H1 (cell line): ENCODE data around the gene PRKN. TPM values are rescaled to one million over a fixed set of nuclear protein-coding genes. Genes with fewer than 3 reads are reported as not detected.

Experiments
- CTCF ChIA-PET: fragments of 300-600 bp; sonication (Branson Sonifier 250); formaldehyde crosslinking; loops from one replicate; lab custom pipeline; 2021; ENCODE audit not compliant: partially characterized antibody; lab: Charles Lee
- POLR2A ChIA-PET: fragments of 300-600 bp; sonication (Branson Sonifier 250); formaldehyde crosslinking; loops from one replicate; lab custom pipeline; 2021; ENCODE audit warnings: inconsistent platforms; ENCODE audit not compliant: partially characterized antibody; lab: Charles Lee
- DNase-seq, 2 experiments: peaks; one replicate each; pipeline versions ENCODE4 v3.0.0 to v3.0.0-alpha.2; 2010 to 2022; ENCODE audit warnings: low spot score in 2 of 2, low read depth in 1 of 2, mixed read lengths in 1 of 2
- FAIRE-seq: peaks from 2 replicates; lab custom pipeline; 2011; peaks lifted over from hg19 to GRCh38; lab: Jason Lieb, UNC
- H2AFZ ChIP-seq: 2 replicates; pipeline ENCODE4 v1.8.1; 2012; ENCODE audit warnings: low read length, inconsistent platforms
- H2AK5ac ChIP-seq: 2 replicates; pipeline ENCODE4 v1.6.1; 2013; ENCODE audit warnings: low read depth, low read length
- H2BK120ac ChIP-seq: replicated peaks from 2 replicates; pipeline ENCODE3; 2013; ENCODE audit warnings: low read depth, low read length, inconsistent platforms
- H2BK12ac ChIP-seq: 2 replicates; pipeline ENCODE4 v1.6.1; 2013; ENCODE audit warnings: low read depth, low read length
- H2BK15ac ChIP-seq: 2 replicates; pipeline ENCODE4 v1.6.1; 2013; ENCODE audit warnings: low read length
- H2BK20ac ChIP-seq: 2 replicates; pipeline ENCODE4 v1.6.1; 2013; ENCODE audit warnings: low read length
- H2BK5ac ChIP-seq: 2 replicates; pipeline ENCODE4 v1.6.1; 2013; ENCODE audit warnings: low read depth, low read length
- H3K14ac ChIP-seq: 2 replicates; pipeline ENCODE4 v1.6.1; 2013; ENCODE audit warnings: inconsistent platforms; ENCODE audit not compliant: insufficient read length
- H3K18ac ChIP-seq: 2 replicates; pipeline ENCODE4 v1.6.1; 2013; ENCODE audit warnings: low read length; ENCODE audit errors: extremely low read depth
- H3K23ac ChIP-seq: 2 replicates; pipeline ENCODE4 v1.6.1; 2013; ENCODE audit warnings: inconsistent platforms; ENCODE audit not compliant: insufficient read length
- H3K23me2 ChIP-seq: 2 replicates; pipeline ENCODE4 v1.6.1; 2013; ENCODE audit warnings: low read depth, low read length
- H3K27ac ChIP-seq: 2 replicates; pipeline ENCODE4 v1.6.1; 2011; ENCODE audit warnings: low read depth, low read length, inconsistent platforms
- H3K27me3 ChIP-seq, 4 experiments: replicated peaks in 1 of 4; 1 replicate in 1 of 4; 2 replicates in 3 of 4; pipeline versions ENCODE4 v1.6.1 to v1.8.1; 2011 to 2013; ENCODE audit warnings: low read length in 3 of 4, mild to moderate bottlenecking in 3 of 4, inconsistent platforms in 2 of 4, mixed read lengths in 2 of 4, moderate library complexity in 1 of 4; ENCODE audit not compliant: control insufficient read depth in 3 of 4, insufficient read depth in 3 of 4; ENCODE audit errors: extremely low read depth in 1 of 4
- H3K36me3 ChIP-seq, 4 experiments: 2 replicates each; pipeline versions ENCODE4 v1.6.1 to v1.8.1; 2011 to 2013; ENCODE audit warnings: mild to moderate bottlenecking in 4 of 4, low read length in 3 of 4, moderate library complexity in 2 of 4, control low read depth in 1 of 4, inconsistent platforms in 1 of 4; ENCODE audit not compliant: insufficient read depth in 4 of 4, control insufficient read depth in 2 of 4
- H3K4ac ChIP-seq: replicated peaks from 2 replicates; pipeline ENCODE3; 2013; ENCODE audit warnings: low read length, low read depth, mixed read lengths, inconsistent platforms; ENCODE audit not compliant: insufficient read length
- H3K4me1 ChIP-seq, 4 experiments: replicated peaks in 1 of 4; 1 replicate in 1 of 4; 2 replicates in 3 of 4; pipeline versions ENCODE4 v1.6.1 to v1.8.1; 2011 to 2013; ENCODE audit warnings: low read length in 3 of 4, inconsistent platforms in 2 of 4, mixed read lengths in 1 of 4; ENCODE audit not compliant: insufficient read depth in 4 of 4, control insufficient read depth in 3 of 4
- H3K4me2 ChIP-seq, 2 experiments: 2 replicates each; pipeline versions ENCODE4 v1.6.1 to v1.8.1; 2011 to 2013; ENCODE audit warnings: low read depth in 2 of 2, low read length in 2 of 2, control low read depth in 1 of 2, inconsistent platforms in 1 of 2, mild to moderate bottlenecking in 1 of 2; ENCODE audit not compliant: insufficient read depth in 1 of 2
- H3K4me3 ChIP-seq, 4 experiments: fragments of 200-600, 300-600 bp in 1 of 4; sonication (generic), shearing (Covaris generic), sonication (Bioruptor Twin) in 1 of 4; 2 replicates each; pipeline versions ENCODE4 v1.5.1 to v1.8.1; 2011 to 2016; ENCODE audit warnings: low read length in 4 of 4, low read depth in 3 of 4, control low read depth in 2 of 4, inconsistent platforms in 2 of 4, mild to moderate bottlenecking in 2 of 4, mixed read lengths in 1 of 4, moderate library complexity in 1 of 4; ENCODE audit not compliant: insufficient read depth in 2 of 4; ENCODE audit errors: extremely low read depth in 1 of 4
- H3K56ac ChIP-seq: replicated peaks from 2 replicates; pipeline ENCODE3; 2013; ENCODE audit warnings: low read depth, mild to moderate bottlenecking, mixed read lengths, low read length, inconsistent platforms; ENCODE audit not compliant: insufficient read length
- H3K79me1 ChIP-seq: 2 replicates; pipeline ENCODE4 v1.6.1; 2013; ENCODE audit warnings: low read depth, low read length, control low read depth
- H3K79me2 ChIP-seq, 2 experiments: 2 replicates each; pipeline versions ENCODE4 v1.6.1 to v1.8.1; 2012 to 2013; ENCODE audit warnings: low read length in 2 of 2, mild to moderate bottlenecking in 2 of 2, inconsistent platforms in 1 of 2; ENCODE audit not compliant: insufficient read depth in 2 of 2, control insufficient read depth in 1 of 2
- H3K9ac ChIP-seq, 4 experiments: replicated peaks in 1 of 4; 1 replicate in 1 of 4; 2 replicates in 3 of 4; pipeline versions ENCODE4 v1.6.1 to v1.8.1; 2011 to 2013; ENCODE audit warnings: low read depth in 3 of 4, low read length in 3 of 4, control low read depth in 2 of 4, mild to moderate bottlenecking in 2 of 4, moderate library complexity in 2 of 4, inconsistent platforms in 1 of 4; ENCODE audit errors: extremely low read depth in 1 of 4
- H3K9me3 ChIP-seq, 2 experiments: 2 replicates each; pipeline versions ENCODE4 v1.6.1 to v1.8.1; 2012 to 2013; ENCODE audit warnings: mild to moderate bottlenecking in 2 of 2, moderate library complexity in 2 of 2, control low read depth in 1 of 2, inconsistent platforms in 1 of 2, low read depth in 1 of 2, low read length in 1 of 2, mixed read lengths in 1 of 2; ENCODE audit not compliant: insufficient read depth in 2 of 2
- H4K20me1 ChIP-seq, 2 experiments: replicated peaks in 1 of 2; 2 replicates each; pipeline versions ENCODE3 to v1.8.1; 2011 to 2013; ENCODE audit warnings: inconsistent platforms in 2 of 2, low read length in 2 of 2, mild to moderate bottlenecking in 1 of 2; ENCODE audit not compliant: insufficient read depth in 2 of 2, control insufficient read depth in 1 of 2
- H4K5ac ChIP-seq: 2 replicates; pipeline ENCODE4 v1.6.1; 2013; ENCODE audit warnings: low read length, low read depth, mixed read lengths, inconsistent platforms; ENCODE audit not compliant: insufficient read length
- H4K8ac ChIP-seq: 2 replicates; pipeline ENCODE4 v1.8.0; 2013; ENCODE audit warnings: mild to moderate bottlenecking, moderate library complexity, low read length, inconsistent platforms; ENCODE audit not compliant: insufficient read depth; ENCODE audit errors: extremely low read depth
- H4K91ac ChIP-seq: replicated peaks from 2 replicates; pipeline ENCODE3; 2013; ENCODE audit warnings: low read length, mixed read lengths, inconsistent platforms; ENCODE audit not compliant: insufficient read length
- JUN ChIP-seq: IDR thresholded peaks from 2 replicates; pipeline ENCODE4 v1.6.1; 2011; ENCODE audit warnings: low read depth, mild to moderate bottlenecking, improper control_type of control experiment, low read length
- KDM1A ChIP-seq: fragments of 200-600, 300-600 bp; sonication (generic); IDR thresholded peaks from 2 replicates; pipeline ENCODE4 v1.7.1; 2016; ENCODE audit warnings: mild to moderate bottlenecking, low read length, borderline replicate concordance
- PHF8 ChIP-seq: fragments of 200-600 bp; sonication (generic); conservative IDR thresholded peaks from 2 replicates; pipeline ENCODE4 v1.7.1; 2012; ENCODE audit warnings: low read depth, mild to moderate bottlenecking, inconsistent platforms, low read length, moderate library complexity
- SAP30 ChIP-seq: fragments of 300-600 bp; sonication (generic); IDR thresholded peaks from 2 replicates; pipeline ENCODE4 v1.7.1; 2012; ENCODE audit warnings: low read length, moderate library complexity, mild to moderate bottlenecking, inconsistent platforms; ENCODE audit not compliant: insufficient read depth, insufficient replicate concordance
- SP1 ChIP-seq: IDR thresholded peaks from 2 replicates; pipeline ENCODE4 v1.6.1; 2011; ENCODE audit warnings: low read depth, low read length
- SUZ12 ChIP-seq: fragments of 200-600 bp; sonication (generic); IDR thresholded peaks from 2 replicates; pipeline ENCODE4 v1.6.1; 2012; ENCODE audit warnings: mild to moderate bottlenecking, inconsistent platforms, low read length, moderate library complexity, mixed read lengths
- TBP ChIP-seq: IDR thresholded peaks from 2 replicates; pipeline ENCODE4 v1.6.1; 2011; ENCODE audit warnings: low read depth, low read length, improper control_type of control experiment
- WGBS, 2 experiments: shearing (Covaris generic) in 1 of 2; methylation state at CpG; one replicate each; pipeline versions ENCODE4 v1.1.6 to v1.1.7; 2013 to 2015; ENCODE audit warnings: low lambda C conversion rate in 2 of 2, mixed read lengths in 2 of 2, inconsistent platforms in 1 of 2, low coverage in 1 of 2, missing lambda C conversion rate in 1 of 2; ENCODE audit not compliant: insufficient replicate concordance in 2 of 2, insufficient coverage in 1 of 2, insufficient read length in 1 of 2; ENCODE audit errors: extremely low coverage in 1 of 2, missing lambda C conversion rate in 1 of 2; 5-methylcytosine and 5-hydroxymethylcytosine counted together
- polyA plus RNA-seq, 7 experiments: library from polyadenylated mRNA; depleted of rRNA in 3 of 7; stranded (reverse) in 5 of 7; unstranded in 2 of 7; fragments of >200 nt in 5 of 7; fragments of 200-250 nt in 2 of 7; gene quantifications; 1 replicate in 5 of 7; 2 replicates in 1 of 7; 4 replicates in 1 of 7; pipeline versions ENCODE4 v1.2.1 to v1.2.3, GENCODE V29; 2011 to 2013; ENCODE audit warnings: missing spikeins in 2 of 7, mixed read lengths in 2 of 7
- total RNA-seq: library from RNA; stranded (reverse); fragmentation: NEBNext Ultra II Directional; extraction: Animal tissue kit (Norgen Biotek cat#: 25700); gene quantifications from 2 replicates; pipeline ENCODE4 v1.2.1, GENCODE V29; 2021

Gene PRKN
- total and polyA plus RNA-seq, 2 of the 8 experiments (the other 6 are each of a cell fraction or from before 2014, with no cell fraction given), result 0.13 to 0.29 TPM

GRCh38 chr6:162715601-162716000, 12.0 kb downstream of the PRKN start:
- no peak overlapping the region for H3K4me2 ChIP-seq
- peak overlapping the region; percentile 51; the same call in 1 of the 2 replicates for H2BK12ac ChIP-seq
- no peaks in the 10 kb centered on the region for H4K20me1 ChIP-seq
- H2BK15ac ChIP-seq, result no peak overlapping the region
- peaks cover 0 to 5% (median 2%) of the 10 kb centered on the region in 4 experiments; a peak in 3 of 7 replicates for H3K4me1 ChIP-seq
- no peak overlapping the region for H3K18ac ChIP-seq
- no peak overlapping the region for H3K4me3 ChIP-seq
- H4K5ac ChIP-seq, result no peak overlapping the region
- H3K23me2 ChIP-seq, result no peaks in the 10 kb centered on the region
- FAIRE-seq, result no peak
- ChIA-PET CTCF (interaction anchor here (2.0 kb wide), 1 partner anchor 10 kb away, joined by 7 read pairs; no protein-coding TSS in a partner anchor), POLR2A (no interaction called here)
- no peaks in the 10 kb centered on the region for H3K36me3 ChIP-seq
- DNase-seq, result no peak
- H3K27ac ChIP-seq, result no peak overlapping the region
- no peak overlapping the region for H2BK20ac ChIP-seq
- H3K9me3 ChIP-seq, result 0 out of 4 replicates have a peak, but pooled peaks cover 0 to 2% of the 10 kb centered on the region in 2 experiments
- H2BK5ac ChIP-seq, result no peak overlapping the region
- H4K91ac ChIP-seq, result no peak overlapping the region
- no peak overlapping the region for H2AFZ ChIP-seq
- H3K27me3 ChIP-seq, result no peaks in the 10 kb centered on the region
- 94% methylated on average over 6 of the region's 6 CpGs; no CpG with 5 or more reads in 1 of the 2 experiments for WGBS, 2 experiments
- no peak overlapping the region for H3K9ac ChIP-seq
- H3K23ac ChIP-seq, result no peak overlapping the region
- H3K79me1 ChIP-seq, result no peaks in the 10 kb centered on the region
- no peak overlapping the region for H2AK5ac ChIP-seq
- no peak overlapping the region for H3K56ac ChIP-seq
- no peak overlapping the region for H3K4ac ChIP-seq
- no peak overlapping the region for H4K8ac ChIP-seq
- no peak overlapping the region for H2BK120ac ChIP-seq
- TF ChIP-seq SUZ12, result no peak
- no peak for TF ChIP-seq SAP30
- no peak for TF ChIP-seq JUN
- no peak for TF ChIP-seq KDM1A
- no peak for TF ChIP-seq SP1
- no peak for TF ChIP-seq TBP
- no peak for TF ChIP-seq PHF8
- no peaks in the 10 kb centered on the region for H3K79me2 ChIP-seq
- H3K14ac ChIP-seq, result no peak overlapping the region
